HEK293 (cell line): ENCODE results near the gene LCTL.
"Not testable (repeated sequence)": the region's sequence is repeated elsewhere in the genome, so short reads cannot be mapped to it uniquely, and the experiment has no call there.

Experiments used
- CTCF ChIA-PET: fragments of 350-600 bp; formaldehyde crosslinking; extraction: SDS; loops from one replicate; lab custom pipeline; 2021; ENCODE audit warnings: antibody characterized with exemption; lab: Yijun Ruan, JAX
- POLR2A ChIA-PET: fragments of 300-600 bp; formaldehyde crosslinking; extraction: SDS; loops from one replicate; lab custom pipeline; 2020; ENCODE audit warnings: antibody characterized with exemption, inconsistent platforms; lab: Yijun Ruan, JAX
- H3K27ac ChIP-seq: fragments of 200-500 bp; sonication (Bioruptor generic); 2 replicates; pipeline ENCODE4 v1.5.1; 2014; ENCODE audit warnings: low read depth, low read length, control low read depth, inconsistent platforms; ENCODE audit errors: extremely low read depth
- H3K36me3 ChIP-seq, 2 experiments: fragments of 200-500 bp in 1 of 2; sonication (Bioruptor generic) in 1 of 2; 1 replicate in 1 of 2; 2 replicates in 1 of 2; pipeline ENCODE4 v1.5.1; 2014 to 2017; ENCODE audit warnings: inconsistent platforms in 2 of 2, low read length in 2 of 2; ENCODE audit not compliant: control insufficient read depth in 2 of 2, insufficient read depth in 1 of 2
- H3K4me1 ChIP-seq: fragments of 200-500 bp; sonication (Bioruptor generic); 2 replicates; pipeline ENCODE4 v1.5.1; 2014; ENCODE audit warnings: mild to moderate bottlenecking, low read length, inconsistent platforms; ENCODE audit not compliant: control insufficient read depth, insufficient read depth
- H3K4me3 ChIP-seq: 2 replicates; pipeline ENCODE4 v1.5.1; 2011; ENCODE audit warnings: low read depth, mild to moderate bottlenecking, control low read depth, low read length, moderate library complexity
- H3K9me3 ChIP-seq: fragments of 200-500 bp; sonication (Bioruptor generic); 2 replicates; pipeline ENCODE4 v1.5.1; 2014; ENCODE audit warnings: low read depth, low read length, inconsistent platforms; ENCODE audit not compliant: control insufficient read depth, insufficient read depth
- HOXA7 ChIP-seq: sonication (generic); formaldehyde crosslinking; IDR thresholded peaks from 2 replicates; pipeline ENCODE4 v1.8.1; 2022; ENCODE audit warnings: missing genetic modification reagents, borderline replicate concordance
- SCRT1 ChIP-seq: fragments of 450-650 bp; formaldehyde crosslinking; IDR thresholded peaks from 2 replicates; pipeline ENCODE4 v1.5.1; 2016; ENCODE audit warnings: missing biosample characterization, missing genetic modification characterization, borderline replicate concordance
- TCF7L2 ChIP-seq: IDR thresholded peaks from 2 replicates; pipeline ENCODE4 v1.6.1; 2011; ENCODE audit warnings: low read depth, mild to moderate bottlenecking, inconsistent platforms, low read length, moderate library complexity, borderline replicate concordance
- ZNF184 ChIP-seq: fragments of 450-650 bp; IDR thresholded peaks from 2 replicates; pipeline ENCODE4 v1.5.1; 2018; ENCODE audit warnings: missing biosample characterization, mild to moderate bottlenecking, missing genetic modification characterization
- ZNF2 ChIP-seq: fragments of 450-650 bp; formaldehyde crosslinking; IDR thresholded peaks from 2 replicates; pipeline ENCODE4 v1.5.1; 2016; ENCODE audit warnings: missing biosample characterization, missing genetic modification characterization
- ZNF211 ChIP-seq: fragments of 450-650 bp; formaldehyde crosslinking; IDR thresholded peaks from 2 replicates; pipeline ENCODE4 v1.5.1; 2016; ENCODE audit warnings: low read depth, missing biosample characterization, missing genetic modification characterization
- ZNF341 ChIP-seq: fragments of 450-650 bp; formaldehyde crosslinking; IDR thresholded peaks from 2 replicates; pipeline ENCODE4; 2016; ENCODE audit warnings: low read depth, missing biosample characterization, missing genetic modification characterization
- ZNF48 ChIP-seq: fragments of 450-650 bp; formaldehyde crosslinking; IDR thresholded peaks from 2 replicates; pipeline ENCODE4 v1.5.1; 2016; ENCODE audit warnings: missing biosample characterization, missing genetic modification characterization
- ZNF585B ChIP-seq: fragments of 450-650 bp; formaldehyde crosslinking; IDR thresholded peaks from 2 replicates; pipeline ENCODE4 v1.5.1; 2016; ENCODE audit warnings: missing biosample characterization, missing genetic modification characterization
- ZNF629 ChIP-seq: fragments of 450-650 bp; formaldehyde crosslinking; IDR thresholded peaks from 2 replicates; pipeline ENCODE4 v1.5.1; 2017; ENCODE audit warnings: missing biosample characterization, missing genetic modification characterization
- ZNF654 ChIP-seq: fragments of 450-650 bp; formaldehyde crosslinking; IDR thresholded peaks from 2 replicates; pipeline ENCODE4 v1.5.1; 2016; ENCODE audit warnings: low read depth, missing biosample characterization, missing genetic modification characterization
- ZNF660 ChIP-seq: fragments of 450-650 bp; IDR thresholded peaks from 2 replicates; pipeline ENCODE4 v1.5.1; 2018; ENCODE audit warnings: missing biosample characterization, mild to moderate bottlenecking, missing genetic modification characterization
- ZNF76 ChIP-seq: fragments of 450-650 bp; formaldehyde crosslinking; IDR thresholded peaks from 2 replicates; pipeline ENCODE4; 2016; ENCODE audit warnings: low read depth, missing biosample characterization, missing genetic modification characterization, borderline replicate concordance
- ZNF843 ChIP-seq: fragments of 450-650 bp; formaldehyde crosslinking; IDR thresholded peaks from 2 replicates; pipeline ENCODE4 v1.5.1; 2016; ENCODE audit warnings: missing biosample characterization, missing genetic modification characterization
- TF ChIP-seq, protein P1 (sequence below): fragments of 450-650 bp; formaldehyde crosslinking; IDR thresholded peaks from 2 replicates; pipeline ENCODE4 v1.5.1; 2016; ENCODE audit warnings: missing biosample characterization, missing genetic modification characterization
- TF ChIP-seq, protein P2 (sequence below): fragments of 450-650 bp; formaldehyde crosslinking; IDR thresholded peaks from 2 replicates; pipeline ENCODE4 v1.5.1; 2016; ENCODE audit warnings: missing biosample characterization, missing genetic modification characterization
- TF ChIP-seq, protein P3 (sequence below): fragments of 450-650 bp; formaldehyde crosslinking; IDR thresholded peaks from 2 replicates; pipeline ENCODE4 v1.5.1; 2017; ENCODE audit warnings: missing biosample characterization, missing genetic modification characterization
- TF ChIP-seq, protein P4 (sequence below): fragments of 450-650 bp; IDR thresholded peaks from 2 replicates; pipeline ENCODE4 v1.5.1; 2018; ENCODE audit warnings: missing biosample characterization, mild to moderate bottlenecking, missing genetic modification characterization

Gene LCTL

DNA sequence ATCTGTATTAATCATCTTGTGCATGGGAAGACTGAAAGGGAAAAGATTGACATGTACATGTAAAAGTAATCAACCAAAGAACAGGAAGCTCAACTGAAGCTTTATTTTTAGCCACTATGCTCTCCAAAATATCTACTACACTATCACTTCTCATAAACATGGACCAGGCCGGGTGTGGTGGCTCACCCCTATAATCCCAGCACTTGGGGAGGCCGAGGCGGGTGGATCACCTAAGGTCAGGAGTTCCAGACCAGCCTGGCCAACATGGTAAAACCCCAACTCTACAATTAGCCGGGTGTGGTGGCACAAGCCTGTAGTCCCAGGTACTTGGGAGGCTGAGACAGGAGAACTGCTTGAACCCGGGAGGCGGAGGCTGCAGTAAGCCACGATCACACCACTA is 65.5 kb downstream of the LCTL start:
- TF ChIP-seq, protein P1, sequence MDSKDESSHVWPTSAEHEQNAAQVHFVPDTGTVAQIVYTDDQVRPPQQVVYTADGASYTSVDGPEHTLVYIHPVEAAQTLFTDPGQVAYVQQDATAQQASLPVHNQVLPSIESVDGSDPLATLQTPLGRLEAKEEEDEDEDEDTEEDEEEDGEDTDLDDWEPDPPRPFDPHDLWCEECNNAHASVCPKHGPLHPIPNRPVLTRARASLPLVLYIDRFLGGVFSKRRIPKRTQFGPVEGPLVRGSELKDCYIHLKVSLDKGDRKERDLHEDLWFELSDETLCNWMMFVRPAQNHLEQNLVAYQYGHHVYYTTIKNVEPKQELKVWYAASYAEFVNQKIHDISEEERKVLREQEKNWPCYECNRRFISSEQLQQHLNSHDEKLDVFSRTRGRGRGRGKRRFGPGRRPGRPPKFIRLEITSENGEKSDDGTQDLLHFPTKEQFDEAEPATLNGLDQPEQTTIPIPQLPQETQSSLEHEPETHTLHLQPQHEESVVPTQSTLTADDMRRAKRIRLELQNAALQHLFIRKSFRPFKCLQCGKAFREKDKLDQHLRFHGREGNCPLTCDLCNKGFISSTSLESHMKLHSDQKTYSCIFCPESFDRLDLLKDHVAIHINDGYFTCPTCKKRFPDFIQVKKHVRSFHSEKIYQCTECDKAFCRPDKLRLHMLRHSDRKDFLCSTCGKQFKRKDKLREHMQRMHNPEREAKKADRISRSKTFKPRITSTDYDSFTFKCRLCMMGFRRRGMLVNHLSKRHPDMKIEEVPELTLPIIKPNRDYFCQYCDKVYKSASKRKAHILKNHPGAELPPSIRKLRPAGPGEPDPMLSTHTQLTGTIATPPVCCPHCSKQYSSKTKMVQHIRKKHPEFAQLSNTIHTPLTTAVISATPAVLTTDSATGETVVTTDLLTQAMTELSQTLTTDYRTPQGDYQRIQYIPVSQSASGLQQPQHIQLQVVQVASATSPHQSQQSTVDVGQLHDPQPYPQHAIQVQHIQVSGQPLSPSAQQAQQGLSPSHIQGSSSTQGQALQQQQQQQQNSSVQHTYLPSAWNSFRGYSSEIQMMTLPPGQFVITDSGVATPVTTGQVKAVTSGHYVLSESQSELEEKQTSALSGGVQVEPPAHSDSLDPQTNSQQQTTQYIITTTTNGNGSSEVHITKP (tag by site-specific recombination) = peak; percentile 49
- ChIA-PET POLR2A (interaction anchor here (0.7 kb wide), 1 partner anchor 113 kb away, joined by 3 read pairs; no protein-coding TSS in a partner anchor), CTCF (interaction anchor here (0.6 kb wide), 1 partner anchor 289 kb away, joined by 3 read pairs; no protein-coding TSS in a partner anchor)
- not testable (repeated sequence) for H3K4me3 ChIP-seq, H3K27ac ChIP-seq, H3K4me1 ChIP-seq, H3K9me3 ChIP-seq
- peaks cover 55 to 84% of the 10 kb centered on the region in 2 experiments for H3K36me3 ChIP-seq

DNA sequence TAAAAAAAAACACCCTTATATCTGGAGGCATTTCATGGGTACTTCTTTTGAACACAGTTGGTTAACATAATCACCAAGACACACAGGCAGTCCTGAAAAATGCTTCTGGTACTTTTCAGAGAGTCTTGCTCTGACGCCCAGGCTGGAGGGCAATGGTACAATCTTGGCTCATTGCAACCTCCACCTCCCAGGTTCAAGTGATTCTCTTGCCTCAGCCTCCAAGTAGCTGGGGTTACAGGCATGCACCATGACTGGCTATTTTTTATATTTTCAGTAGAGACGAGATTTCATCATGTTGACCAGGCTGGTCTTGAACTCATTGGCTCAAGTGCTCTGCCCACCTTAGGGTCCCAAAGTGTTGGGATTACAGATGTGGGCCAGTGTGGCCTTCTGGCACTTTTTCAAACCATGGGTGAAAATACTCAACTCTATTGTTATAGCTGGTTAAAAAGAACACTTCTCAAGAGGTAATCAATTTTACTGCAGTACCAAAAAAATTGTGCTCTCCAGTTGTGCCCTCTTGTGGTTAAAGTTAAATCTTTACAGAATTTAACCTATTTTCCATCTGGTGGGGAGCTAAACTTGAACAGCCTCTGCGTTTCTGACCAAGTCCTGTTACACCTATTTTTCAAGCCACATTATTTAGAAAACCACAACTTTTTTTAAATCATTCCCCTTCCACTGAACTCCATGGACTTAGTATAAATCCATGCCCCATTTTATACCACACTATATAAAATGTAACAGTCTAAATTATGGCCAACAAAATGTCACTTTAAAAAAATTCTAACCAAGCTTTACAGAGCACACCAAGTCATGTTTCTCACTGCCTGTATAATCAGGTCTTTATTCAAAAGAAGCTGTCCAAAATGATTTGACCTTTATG is 67.1 kb downstream of the LCTL start:
- Histone ChIP-seq H3K9me3 (no peaks in the 10 kb centered on the region), H3K36me3 (peaks cover 71 to 95% of the 10 kb centered on the region in 2 experiments), H3K27ac (peak overlapping the region; percentile 24; the same call in 1 of the 2 replicates), H3K4me1 (peaks cover 5% of the 10 kb centered on the region; the same call in 1 of the 2 replicates), H3K4me3 (no peak overlapping the region)
- ChIA-PET CTCF (interaction anchor here (0.6 to 3.2 kb wide), 49 partner anchors 8 to 742 kb away, joined by 3 to 58 read pairs (median 4); partner anchors contain the start of genes MAP2K1 and ZWILCH), POLR2A (interaction anchor here (0.9 to 3.5 kb wide), 5 partner anchors 10 to 209 kb away, joined by 3 to 26 read pairs (median 3); partner anchors contain the start of genes MAP2K1 and TIPIN)
- TF ChIP-seq ZNF341 (tag by site-specific recombination) (peak; percentile 45; the same call in 1 of the 2 replicates), ZNF585B (no peak), ZNF660 (tag by site-specific recombination) (peak; percentile 99), HOXA7 (CRISPR knock-in tag) (no peak), ZNF629 (0 out of 2 replicates have a peak, but pooled peaks have one; percentile 10), SCRT1 (tag by site-specific recombination) (no peak), ZNF654 (peak; percentile 64), ZNF184 (tag by site-specific recombination) (peak; percentile 60), ZNF843 (tag by site-specific recombination) (no peak), ZNF48 (no peak), ZNF2 (tag by site-specific recombination) (peak; percentile 65), ZNF211 (tag by site-specific recombination) (no peak), ZNF76 (no peak; the same call in 1 of the 2 replicates), TCF7L2 (no peak)
- TF ChIP-seq, protein P1 (tag by site-specific recombination) = peak; percentile 49
- TF ChIP-seq, protein P2, sequence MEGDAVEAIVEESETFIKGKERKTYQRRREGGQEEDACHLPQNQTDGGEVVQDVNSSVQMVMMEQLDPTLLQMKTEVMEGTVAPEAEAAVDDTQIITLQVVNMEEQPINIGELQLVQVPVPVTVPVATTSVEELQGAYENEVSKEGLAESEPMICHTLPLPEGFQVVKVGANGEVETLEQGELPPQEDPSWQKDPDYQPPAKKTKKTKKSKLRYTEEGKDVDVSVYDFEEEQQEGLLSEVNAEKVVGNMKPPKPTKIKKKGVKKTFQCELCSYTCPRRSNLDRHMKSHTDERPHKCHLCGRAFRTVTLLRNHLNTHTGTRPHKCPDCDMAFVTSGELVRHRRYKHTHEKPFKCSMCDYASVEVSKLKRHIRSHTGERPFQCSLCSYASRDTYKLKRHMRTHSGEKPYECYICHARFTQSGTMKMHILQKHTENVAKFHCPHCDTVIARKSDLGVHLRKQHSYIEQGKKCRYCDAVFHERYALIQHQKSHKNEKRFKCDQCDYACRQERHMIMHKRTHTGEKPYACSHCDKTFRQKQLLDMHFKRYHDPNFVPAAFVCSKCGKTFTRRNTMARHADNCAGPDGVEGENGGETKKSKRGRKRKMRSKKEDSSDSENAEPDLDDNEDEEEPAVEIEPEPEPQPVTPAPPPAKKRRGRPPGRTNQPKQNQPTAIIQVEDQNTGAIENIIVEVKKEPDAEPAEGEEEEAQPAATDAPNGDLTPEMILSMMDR (tag by site-specific recombination) = peak; percentile 41
- TF ChIP-seq, protein P3, sequence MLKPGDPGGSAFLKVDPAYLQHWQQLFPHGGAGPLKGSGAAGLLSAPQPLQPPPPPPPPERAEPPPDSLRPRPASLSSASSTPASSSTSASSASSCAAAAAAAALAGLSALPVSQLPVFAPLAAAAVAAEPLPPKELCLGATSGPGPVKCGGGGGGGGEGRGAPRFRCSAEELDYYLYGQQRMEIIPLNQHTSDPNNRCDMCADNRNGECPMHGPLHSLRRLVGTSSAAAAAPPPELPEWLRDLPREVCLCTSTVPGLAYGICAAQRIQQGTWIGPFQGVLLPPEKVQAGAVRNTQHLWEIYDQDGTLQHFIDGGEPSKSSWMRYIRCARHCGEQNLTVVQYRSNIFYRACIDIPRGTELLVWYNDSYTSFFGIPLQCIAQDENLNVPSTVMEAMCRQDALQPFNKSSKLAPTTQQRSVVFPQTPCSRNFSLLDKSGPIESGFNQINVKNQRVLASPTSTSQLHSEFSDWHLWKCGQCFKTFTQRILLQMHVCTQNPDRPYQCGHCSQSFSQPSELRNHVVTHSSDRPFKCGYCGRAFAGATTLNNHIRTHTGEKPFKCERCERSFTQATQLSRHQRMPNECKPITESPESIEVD (tag by site-specific recombination) = peak; percentile 88
- TF ChIP-seq, protein P4, sequence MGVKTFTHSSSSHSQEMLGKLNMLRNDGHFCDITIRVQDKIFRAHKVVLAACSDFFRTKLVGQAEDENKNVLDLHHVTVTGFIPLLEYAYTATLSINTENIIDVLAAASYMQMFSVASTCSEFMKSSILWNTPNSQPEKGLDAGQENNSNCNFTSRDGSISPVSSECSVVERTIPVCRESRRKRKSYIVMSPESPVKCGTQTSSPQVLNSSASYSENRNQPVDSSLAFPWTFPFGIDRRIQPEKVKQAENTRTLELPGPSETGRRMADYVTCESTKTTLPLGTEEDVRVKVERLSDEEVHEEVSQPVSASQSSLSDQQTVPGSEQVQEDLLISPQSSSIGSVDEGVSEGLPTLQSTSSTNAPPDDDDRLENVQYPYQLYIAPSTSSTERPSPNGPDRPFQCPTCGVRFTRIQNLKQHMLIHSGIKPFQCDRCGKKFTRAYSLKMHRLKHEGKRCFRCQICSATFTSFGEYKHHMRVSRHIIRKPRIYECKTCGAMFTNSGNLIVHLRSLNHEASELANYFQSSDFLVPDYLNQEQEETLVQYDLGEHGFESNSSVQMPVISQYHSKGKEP (tag by site-specific recombination) = peak; percentile 40; the same call in 1 of the 2 replicates
